GM18519 (cell line): ENCODE measurements around the gene DAGLB.
"Not testable (repeated sequence)": the region's sequence is repeated elsewhere in the genome, so short reads cannot be mapped to it uniquely, and the experiment has no call there.

ENCODE experiments used
- ATAC-seq: cut with Tn5 transposase; IDR thresholded peaks from one replicate; pipeline ENCODE4 v1.9.1; 2021; ENCODE audit warnings: mild to moderate bottlenecking, moderate library complexity; ENCODE audit not compliant: unreplicated experiment, low FRiP score

Gene DAGLB

DNA sequence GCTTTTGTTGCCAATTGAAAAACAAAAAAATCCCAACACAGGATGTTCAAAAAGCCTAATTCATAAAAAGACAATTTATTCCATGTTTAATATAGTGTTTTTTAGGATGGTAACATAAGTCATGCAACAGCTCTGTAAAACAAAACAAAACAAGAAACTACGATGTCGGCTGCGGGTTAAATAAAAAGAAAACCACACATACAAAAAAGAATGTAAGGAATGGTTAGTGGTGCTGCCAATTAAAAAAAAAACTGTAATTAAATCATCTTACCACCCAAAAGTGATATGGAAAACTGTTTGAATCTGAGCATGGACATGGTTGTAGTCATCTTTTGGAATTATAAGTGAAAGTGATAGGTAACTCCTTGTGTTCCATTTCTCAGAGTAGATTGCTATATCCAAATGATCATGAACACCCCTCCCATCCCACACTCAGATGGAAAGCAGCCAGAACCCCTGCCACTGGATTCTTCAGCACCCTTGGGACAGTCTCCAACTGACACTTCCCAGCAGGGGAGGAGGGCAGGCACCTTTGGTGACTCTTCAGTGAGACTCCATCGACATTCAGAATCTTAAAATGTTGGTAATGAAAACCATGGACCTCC, 14.3 kb upstream of the DAGLB start:
- no peak for ATAC-seq

DNA sequence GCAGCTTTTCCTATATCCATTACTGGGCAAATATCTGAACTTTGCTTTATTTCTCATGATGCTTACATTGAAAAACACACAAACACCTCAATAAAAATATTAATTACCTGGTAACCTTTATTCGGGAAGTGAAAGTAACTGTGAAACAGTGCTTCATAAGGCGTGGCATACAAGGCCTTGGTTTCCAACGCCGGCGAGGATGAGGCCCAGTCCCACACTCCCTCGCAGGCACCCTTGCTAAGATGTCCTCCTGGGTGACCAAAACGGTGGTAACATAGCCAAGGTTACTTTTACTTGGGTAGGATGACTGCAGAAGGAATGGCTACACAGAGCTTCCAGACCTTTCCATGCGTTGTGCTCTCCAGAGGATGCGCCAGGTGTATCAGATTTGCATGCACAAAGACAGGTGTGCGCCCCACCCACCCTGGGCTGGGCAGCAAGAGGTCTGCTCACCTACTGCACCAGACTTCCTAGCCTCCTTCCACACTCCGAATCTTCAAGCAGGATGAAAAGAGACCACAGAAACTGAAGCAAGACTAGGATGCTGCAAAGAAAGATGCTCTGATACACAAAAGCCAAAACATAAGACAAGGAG, 13.3 kb upstream of the DAGLB start:
- ATAC-seq = no peak

DNA sequence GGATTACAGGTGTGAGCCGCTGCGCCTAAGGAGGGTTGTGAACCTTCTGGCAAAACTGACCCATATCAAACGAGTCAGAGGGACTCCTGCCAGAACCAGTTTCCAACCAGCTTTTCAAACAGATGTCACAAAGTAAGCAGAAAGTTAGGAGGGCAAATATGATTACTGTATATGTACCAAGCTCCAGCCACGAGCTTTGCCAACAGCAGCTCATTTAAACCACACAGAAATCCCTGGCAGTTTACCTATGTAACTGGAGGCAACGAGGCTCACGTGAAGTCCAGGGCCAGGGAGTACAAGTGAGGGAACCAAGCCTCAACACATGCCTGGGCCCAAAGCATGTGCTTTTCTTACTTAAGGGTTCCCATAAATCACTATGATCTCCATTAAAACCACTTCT, 12.5 kb upstream of the DAGLB start:
- no peak for ATAC-seq

DNA sequence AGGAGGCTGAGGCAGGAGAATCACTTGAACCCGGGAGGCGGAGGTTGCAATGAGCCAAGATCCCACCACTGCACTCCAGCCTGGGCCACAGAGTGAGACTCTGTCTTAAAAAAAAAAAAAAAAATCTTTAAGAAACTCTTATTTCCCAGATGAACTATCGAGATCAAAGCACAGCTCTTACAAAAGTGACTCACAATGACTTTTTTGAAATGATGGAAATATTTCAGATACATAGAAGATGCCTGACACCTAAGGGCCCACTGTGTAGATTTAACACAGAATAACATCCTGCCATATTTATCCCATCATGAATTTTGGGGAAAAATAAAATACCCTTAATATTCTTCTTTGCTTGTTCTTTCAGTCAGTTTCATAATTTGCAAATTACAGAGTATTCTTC, 10.9 kb upstream of the DAGLB start:
- ATAC-seq = not testable (repeated sequence)

DNA sequence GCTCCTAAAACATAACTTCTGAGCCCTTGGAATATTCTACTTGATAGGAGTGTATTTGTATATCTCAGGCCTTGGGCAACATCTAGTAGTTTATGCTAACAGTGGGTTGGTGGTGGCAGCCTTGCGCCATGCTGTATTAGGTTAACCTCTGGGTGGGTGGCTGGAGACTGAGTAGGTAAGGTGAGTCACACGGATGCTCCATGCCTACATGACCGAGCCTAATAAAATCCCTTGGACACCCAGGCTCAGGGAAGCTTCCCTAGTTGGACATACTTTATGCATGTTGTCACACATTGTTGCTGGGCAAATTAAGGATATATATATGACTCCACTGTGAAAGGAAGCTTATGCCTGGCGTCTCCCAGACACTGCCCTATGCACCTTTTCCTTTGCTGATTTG, 6.0 kb upstream of the DAGLB start:
- ATAC-seq = no peak

DNA sequence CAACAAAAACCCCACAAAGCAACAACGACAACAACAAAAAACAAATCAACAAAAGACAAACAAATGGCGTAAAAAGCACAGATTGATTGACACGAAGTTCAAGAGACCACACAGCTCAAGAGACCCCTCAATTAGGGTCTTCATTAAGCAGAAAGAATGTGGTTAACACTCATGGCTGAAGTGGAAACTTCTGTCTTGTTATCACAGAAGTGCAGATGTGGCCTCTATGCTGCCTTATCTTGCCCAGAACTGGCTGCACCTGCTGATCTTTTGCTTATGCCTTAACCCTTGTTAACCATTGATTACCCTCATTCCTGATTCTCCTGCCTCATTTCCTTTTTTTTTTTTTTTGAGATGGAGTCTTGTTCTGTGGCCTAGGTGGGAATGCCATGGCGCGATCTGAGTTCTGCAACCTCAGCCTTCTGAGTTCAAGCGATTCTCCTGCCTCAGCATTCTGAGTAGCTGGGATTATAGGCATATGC, 3.5 kb upstream of the DAGLB start:
- no peak for ATAC-seq

DNA sequence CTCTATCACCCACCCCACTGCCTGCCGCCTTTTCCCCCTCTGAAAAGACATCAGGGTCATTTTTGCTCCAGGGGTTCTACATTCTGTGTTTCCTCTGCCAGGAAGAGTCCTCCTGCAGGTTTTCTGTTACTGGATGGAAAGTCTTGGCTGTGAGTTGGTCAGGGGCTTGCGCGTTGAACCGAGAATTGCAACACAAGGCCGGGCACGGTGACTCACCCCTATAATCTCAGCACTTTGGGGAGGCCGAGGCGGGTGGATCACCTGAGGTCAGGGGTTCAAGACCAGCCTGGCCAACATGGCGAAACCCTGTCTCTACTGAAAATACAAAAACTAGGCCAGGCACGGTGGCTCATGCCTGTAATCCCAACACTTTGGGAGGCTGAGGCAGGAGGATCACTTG, 2.8 kb upstream of the DAGLB start:
- not testable (repeated sequence) for ATAC-seq

DNA sequence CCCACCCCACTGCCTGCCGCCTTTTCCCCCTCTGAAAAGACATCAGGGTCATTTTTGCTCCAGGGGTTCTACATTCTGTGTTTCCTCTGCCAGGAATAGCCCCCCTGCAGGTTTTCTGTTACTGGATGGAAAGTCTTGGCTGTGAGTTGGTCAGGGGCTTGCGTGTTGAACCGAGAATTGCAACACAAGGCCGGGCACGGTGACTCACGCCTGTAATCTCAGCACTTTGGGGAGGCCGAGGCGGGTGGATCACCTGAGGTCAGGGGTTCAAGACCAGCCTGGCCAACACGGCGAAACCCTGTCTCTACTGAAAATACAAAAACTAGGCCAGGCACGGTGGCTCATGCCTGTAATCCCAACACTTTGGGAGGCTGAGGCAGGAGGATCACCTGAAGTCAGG, 2.1 kb upstream of the DAGLB start:
- ATAC-seq = not testable (repeated sequence)

DNA sequence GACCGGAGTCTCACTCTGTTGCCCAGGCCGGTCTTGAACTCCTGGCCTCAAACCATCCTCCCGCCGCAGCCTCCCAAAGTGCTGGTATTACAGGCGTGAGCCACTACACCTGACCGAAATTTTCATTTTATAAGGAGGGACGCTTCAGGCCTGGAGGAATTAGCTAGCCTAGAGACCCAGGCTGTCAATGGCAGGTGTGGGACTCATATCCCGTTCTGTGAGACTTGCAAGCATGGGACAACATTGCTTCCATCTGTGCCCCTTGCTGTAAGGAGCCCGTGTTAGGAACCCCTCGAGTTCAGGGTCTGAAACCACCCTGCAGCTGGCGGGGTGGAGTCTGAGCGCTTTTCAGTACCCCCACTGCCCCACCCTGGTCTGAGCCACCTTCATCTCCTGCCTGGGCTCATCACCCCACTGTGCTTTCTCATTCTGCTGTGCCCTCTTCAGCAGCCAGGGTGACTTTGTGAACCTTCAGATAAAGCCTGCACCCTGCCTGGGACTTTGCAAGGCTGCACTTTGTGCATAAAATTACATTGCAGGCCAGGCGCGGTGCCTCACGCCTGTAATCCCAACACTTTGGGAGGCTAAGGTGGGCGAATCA, 1.3 kb upstream of the DAGLB start:
- no peak for ATAC-seq

DNA sequence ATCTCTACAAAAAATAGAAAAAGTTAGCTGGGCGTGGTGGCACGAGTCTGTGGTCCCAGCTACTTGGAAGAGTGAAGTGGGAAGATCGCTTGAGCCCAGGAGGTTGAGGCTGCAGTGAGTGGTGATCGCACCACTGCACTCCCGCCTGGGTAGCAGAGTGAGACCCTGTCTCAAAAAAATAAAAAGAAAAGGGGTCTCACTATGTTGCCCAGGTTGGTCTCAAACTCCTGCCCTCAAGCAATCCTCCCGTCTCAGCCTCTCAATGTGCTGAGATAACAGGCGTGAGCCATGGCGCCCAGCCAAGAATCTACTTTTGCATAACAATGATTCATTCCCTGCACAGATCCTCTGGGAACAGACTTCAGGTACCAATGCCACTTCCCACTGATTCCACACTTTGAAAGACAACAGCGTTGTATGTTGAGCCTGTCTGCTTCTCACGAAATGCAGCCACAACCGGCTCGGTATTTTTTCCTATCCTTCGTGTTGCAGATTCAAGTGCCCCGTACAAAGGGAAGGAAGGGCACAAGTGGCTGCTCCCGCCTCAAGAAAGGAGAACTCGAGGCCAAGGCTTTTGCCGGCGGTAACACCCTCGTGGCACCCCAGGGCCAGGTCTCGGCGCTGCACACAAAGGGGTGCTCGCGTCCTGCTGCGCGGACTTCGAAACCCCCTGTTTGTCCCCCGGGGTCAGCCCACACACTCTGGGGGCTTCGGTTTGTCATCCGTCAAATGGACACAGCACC, 745 bp downstream of the DAGLB start:
- no peak for ATAC-seq

DNA sequence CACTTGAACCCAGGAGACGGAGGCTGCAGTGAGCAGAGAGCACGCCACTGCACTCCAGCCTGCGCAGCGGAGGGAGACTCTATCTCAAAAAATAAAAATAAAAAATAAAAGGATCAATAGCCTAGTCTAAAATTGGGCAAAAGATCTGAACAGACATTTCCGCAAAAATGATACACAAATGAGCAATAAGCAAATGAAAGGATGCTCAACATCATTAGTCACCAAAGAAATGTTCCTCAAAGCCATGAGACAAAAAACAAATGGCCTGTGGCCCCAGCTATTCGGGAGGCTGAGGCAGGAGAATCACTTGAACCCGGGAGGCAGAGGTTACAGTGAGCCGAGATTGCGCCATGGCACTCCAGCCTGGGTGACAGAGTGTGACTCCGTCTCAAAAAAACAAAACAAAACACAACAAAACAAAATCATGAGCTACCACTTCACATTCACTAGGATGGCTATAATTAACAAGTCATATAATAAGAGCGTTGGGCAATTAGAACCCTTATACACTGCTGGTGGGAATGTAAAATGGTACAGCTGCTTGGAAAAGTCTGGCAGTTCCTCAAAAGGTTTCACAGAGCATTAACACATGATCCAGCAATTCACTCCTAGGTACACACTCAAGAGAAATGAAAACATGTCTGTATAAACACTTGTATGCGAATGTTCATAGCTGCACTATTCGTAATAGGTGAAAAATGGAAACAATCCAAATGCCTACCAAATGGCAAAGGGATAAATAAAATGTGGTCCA, 3.1 kb downstream of the DAGLB start:
- ATAC-seq = no peak

DNA sequence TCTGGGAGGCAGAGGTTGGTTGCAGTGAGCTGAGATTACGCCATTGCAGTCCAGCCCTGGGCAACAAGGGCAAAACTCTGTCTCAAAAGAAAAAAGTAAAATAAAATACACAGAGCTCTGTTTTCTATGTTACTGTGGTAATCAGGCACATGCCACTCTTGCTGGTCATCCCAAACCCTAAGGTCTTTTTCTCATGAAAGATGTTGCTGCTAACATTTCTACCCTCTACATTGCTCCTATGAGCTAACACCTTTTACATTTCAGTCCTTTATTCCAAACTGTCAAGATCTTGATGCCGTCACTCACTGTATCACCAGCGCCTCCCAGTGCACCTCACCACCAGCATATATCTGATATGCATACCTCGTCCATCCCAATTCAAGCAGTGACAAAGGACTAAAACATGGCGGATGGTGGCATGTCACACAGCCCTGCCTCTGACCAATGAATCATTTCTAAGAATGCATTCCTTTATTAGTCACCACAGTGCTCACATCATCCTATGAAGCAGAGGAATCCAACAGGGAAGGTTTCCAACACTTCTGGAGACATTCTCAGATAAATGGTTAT, 4.3 kb downstream of the DAGLB start:
- ATAC-seq = no peak

DNA sequence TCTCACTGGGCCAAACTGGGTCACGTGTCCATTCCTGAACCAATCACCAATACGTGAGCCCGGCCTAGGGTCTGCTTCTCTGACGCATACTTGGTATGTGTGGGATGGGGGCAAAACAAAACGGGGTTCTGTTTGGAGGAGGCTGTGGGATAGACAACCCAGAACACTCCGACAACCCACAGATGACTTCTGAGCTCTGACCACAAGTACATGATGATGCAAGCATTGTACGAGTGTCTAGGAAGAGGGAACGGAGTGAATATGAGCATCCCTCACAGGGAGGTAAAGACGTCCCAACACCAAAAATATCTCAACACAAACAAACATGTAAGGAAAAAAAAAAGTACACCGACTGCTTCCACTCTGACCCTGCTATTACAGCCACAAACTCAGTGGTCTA, 5.6 kb downstream of the DAGLB start:
- no peak for ATAC-seq

DNA sequence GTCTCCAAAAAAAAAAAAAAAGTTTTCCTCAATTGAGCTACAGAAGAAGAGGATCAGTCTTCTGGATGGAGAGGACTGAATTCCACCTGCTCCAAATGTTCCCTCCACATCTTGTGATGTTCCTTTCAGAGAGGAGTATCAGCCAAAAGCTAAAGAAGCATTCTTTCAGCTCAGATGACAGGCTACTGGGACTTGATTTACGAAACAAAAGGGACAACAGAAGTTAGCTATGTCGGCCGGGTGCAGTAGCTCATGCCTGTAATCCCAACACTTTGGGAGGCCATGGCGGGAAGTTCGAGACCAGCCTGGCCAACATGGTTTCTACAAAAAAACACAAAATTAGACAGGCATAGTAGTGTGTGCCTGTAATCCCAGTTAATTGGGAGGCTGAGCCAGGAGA, 7.4 kb downstream of the DAGLB start:
- ATAC-seq = no peak

DNA sequence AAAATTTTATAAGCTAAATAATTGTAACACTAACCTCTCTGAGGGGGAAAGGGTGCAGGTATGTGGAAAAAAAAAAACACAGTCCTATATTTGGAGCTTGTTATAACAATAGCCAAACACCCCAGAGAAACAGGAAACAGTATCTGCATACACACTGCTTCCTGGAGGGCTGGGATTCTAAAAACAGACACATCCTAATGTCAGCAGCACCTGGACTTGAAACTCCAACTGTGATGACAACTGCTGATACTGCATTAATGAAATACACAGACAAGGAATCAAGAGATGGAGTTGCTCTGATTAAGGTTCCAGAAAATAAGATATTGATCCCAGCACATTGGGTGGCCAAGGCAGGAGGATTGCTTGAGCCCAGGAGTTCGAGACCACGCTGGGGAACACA, 9.3 kb downstream of the DAGLB start:
- ATAC-seq = no peak

DNA sequence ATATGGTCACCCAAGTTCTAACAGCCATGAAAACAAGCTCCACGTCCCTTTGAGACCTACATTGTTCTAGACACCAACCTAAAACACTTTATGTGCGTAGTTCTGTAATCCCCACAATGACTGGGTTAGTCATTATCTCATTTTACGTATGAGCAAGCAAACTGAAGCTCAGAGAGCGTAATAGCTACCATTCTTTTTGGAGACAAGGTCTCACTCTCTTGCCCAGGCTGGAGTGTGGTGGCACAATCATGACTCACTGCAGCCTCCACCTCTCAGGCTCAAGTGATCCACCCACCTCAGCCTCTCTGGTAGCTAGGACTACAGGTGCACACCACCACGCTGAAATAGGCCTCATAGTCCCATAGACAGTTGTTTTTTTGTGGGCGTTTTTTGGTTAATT, 10.5 kb downstream of the DAGLB start:
- no peak for ATAC-seq

DNA sequence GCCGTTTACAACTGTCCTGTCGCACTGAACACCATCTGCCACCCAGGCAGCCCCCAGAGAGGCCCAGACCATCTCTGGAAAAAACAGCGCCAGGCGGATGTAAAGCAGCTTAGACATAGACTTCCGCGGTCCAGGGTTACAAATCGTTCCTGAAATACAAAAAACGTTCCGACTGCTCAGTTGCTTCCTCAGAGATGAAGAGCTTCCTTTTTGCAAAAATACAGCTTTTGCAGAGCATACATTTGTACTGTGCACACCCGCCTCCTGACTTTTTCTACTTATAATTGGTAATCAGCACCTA, 11.4 kb downstream of the DAGLB start:
- ATAC-seq = no peak

DNA sequence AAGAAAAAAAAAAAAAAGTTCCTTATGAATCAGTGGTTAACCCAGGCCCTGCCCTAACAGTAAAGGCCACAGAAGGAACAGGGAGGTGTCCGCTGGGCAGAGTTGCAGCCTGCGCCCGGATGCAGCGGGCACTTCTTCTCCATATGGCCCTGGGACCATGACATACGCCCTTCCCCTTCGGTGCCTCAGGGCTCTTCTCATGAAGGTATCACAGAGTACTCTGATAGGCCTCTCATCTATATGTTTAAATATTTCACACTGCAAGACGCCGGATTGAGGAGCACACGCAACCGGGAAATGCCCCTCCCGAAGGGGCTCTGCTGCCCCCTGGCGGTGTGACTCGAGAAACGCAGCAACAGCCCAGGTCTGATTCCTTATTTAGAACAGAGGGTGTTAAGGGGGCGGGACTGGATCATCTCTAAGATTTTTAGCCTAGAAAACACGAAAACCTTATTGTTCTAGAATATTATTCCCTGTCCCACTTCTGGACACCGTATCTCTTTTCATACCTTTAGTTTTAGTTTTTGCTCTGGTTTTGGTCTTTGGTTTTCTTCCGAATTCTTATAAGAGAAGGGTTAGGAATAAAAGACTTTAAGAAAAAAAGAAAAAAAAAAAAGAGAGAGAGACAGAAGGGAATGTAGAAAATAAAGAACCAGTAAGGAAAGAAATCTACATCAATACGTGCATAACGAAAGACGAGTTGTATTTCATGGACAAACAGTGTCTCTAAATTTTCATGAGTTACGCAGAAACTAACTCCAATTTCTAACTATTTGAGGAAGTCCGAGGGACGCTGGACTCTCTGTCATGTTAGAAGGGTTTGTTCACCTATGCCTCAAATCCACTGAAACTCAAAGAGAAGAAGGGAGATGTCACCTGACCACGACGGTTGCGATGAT, 12.0 kb downstream of the DAGLB start:
- ATAC-seq = peak; percentile 58

DNA sequence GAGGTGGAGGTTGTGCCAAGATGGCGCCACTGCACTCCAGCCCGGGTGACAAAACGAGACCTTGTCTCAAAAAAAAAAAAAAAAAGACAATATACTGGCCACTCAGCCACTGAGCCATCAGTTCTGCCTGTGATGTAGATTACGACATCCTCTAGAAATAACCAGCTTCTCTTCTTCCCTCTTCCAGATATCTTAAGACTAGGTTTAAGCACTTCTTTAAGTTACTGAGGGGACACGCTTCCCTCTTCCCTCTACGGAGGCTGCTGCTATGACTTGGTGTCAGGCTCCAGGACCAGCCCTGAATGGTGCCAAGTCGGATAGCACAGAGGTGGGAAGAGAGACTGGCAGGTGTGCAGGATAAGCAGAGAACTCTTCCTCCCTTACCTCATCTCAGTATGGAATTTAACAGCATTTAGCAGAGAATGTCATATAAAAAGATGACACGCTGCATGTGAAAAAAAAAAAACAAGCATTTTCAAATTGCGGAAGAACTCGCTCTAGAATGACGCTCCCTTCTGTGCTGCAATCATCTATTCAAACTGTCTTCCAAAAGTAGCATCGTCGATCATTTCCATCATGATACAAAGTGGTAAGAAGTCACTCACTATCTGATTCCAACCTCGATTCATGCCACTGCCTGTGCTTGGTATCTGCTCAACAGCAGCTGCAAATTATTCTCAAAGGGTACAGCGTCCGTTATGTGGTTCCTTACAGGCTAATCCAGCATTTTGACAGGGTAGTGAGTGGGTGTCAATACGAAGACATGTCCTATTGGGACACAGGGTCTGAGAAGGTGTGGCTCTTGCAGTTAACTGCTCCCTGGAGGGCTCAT, 13.8 kb downstream of the DAGLB start:
- no peak for ATAC-seq
